Loucy (cell line): Measurements from ENCODE around the gene MEF2C.
"Not testable (repeated sequence)": the region's sequence is repeated elsewhere in the genome, so short reads cannot be mapped to it uniquely, and the experiment has no call there.

Source experiments
- H2AFZ ChIP-seq: fragments of 200-600 bp; sonication (generic); 2 replicates; pipeline ENCODE4 v1.6.0; 2016; ENCODE audit warnings: antibody characterized with exemption, mild to moderate bottlenecking, low read length, moderate library complexity
- H3F3A ChIP-seq: fragments of 200-600 bp; 2 replicates; pipeline ENCODE4 v1.6.0; 2016; ENCODE audit warnings: antibody characterized with exemption, low read depth, mild to moderate bottlenecking
- H3K27me3 ChIP-seq: fragments of 200-600 bp; sonication (generic); 2 replicates; pipeline ENCODE4 v1.6.1; 2014; ENCODE audit warnings: low read length, mild to moderate bottlenecking; ENCODE audit not compliant: insufficient read depth, poor library complexity, severe bottlenecking
- H3K36me3 ChIP-seq: fragments of 200-600 bp; sonication (generic); 2 replicates; pipeline ENCODE4 v1.6.1; 2016; ENCODE audit warnings: low read length; ENCODE audit not compliant: insufficient read depth
- H3K4me1 ChIP-seq: fragments of 200-600 bp; sonication (generic); 2 replicates; pipeline ENCODE4 v1.5.1; 2014; ENCODE audit warnings: low read length, mild to moderate bottlenecking; ENCODE audit not compliant: insufficient read depth, poor library complexity, severe bottlenecking
- H3K4me2 ChIP-seq: fragments of 200-600 bp; sonication (generic); 2 replicates; pipeline ENCODE4 v1.6.0; 2014; ENCODE audit warnings: antibody characterized with exemption, low read length, low read depth, mild to moderate bottlenecking; ENCODE audit not compliant: poor library complexity, severe bottlenecking
- H3K4me3 ChIP-seq: fragments of 200-600 bp; sonication (generic); 2 replicates; pipeline ENCODE4 v1.5.1; 2014; ENCODE audit warnings: low read length, mild to moderate bottlenecking, mixed read lengths; ENCODE audit not compliant: poor library complexity, severe bottlenecking
- H3K79me2 ChIP-seq: fragments of 200-600 bp; sonication (generic); 2 replicates; pipeline ENCODE4 v1.6.1; 2014; ENCODE audit warnings: low read length; ENCODE audit not compliant: insufficient read depth
- H3K9ac ChIP-seq: fragments of 200-600 bp; sonication (generic); 2 replicates; pipeline ENCODE4 v1.6.0; 2014; ENCODE audit warnings: mild to moderate bottlenecking, low read depth, low read length, moderate library complexity; ENCODE audit not compliant: poor library complexity, severe bottlenecking
- H3K9me2 ChIP-seq: fragments of 200-600 bp; sonication (generic); replicated peaks from 2 replicates; pipeline ENCODE4 v1.6.1; 2016; ENCODE audit warnings: low read depth, low read length, mixed read lengths
- H3K9me3 ChIP-seq: fragments of 200-600 bp; sonication (generic); 2 replicates; pipeline ENCODE4 v1.6.1; 2014; ENCODE audit warnings: mild to moderate bottlenecking, antibody characterized with exemption, low read length, low read depth; ENCODE audit not compliant: insufficient read depth
- H4K20me1 ChIP-seq: fragments of 200-600 bp; sonication (generic); 2 replicates; pipeline ENCODE4 v1.6.0; 2014; ENCODE audit warnings: antibody characterized with exemption, low read length, mild to moderate bottlenecking; ENCODE audit not compliant: insufficient read depth, poor library complexity, severe bottlenecking
- CTCF ChIP-seq: fragments of 200-600 bp; sonication (generic); conservative IDR thresholded peaks from 2 replicates; pipeline ENCODE4 v1.5.1; 2014; ENCODE audit warnings: mild to moderate bottlenecking, antibody characterized with exemption, low read length
- EZH2phosphoT487 ChIP-seq: fragments of 200-600 bp; IDR thresholded peaks from 2 replicates; pipeline ENCODE4 v1.6.1; 2018; ENCODE audit warnings: antibody characterized with exemption, mild to moderate bottlenecking, moderate library complexity, borderline replicate concordance

MEF2C gene

GRCh38 chr5:88924330-88924657 is 41.3 kb upstream of the MEF2C start:
- Histone ChIP-seq H3K4me3 (no peak overlapping the region), H3K79me2 (no peaks in the 10 kb centered on the region), H3K4me2 (no peak overlapping the region), H2AFZ (no peak overlapping the region), H3K9me3 (no peaks in the 10 kb centered on the region), H3K27me3 (no peaks in the 10 kb centered on the region), H3F3A (no peaks in the 10 kb centered on the region), H3K4me1 (peaks cover 11% of the 10 kb centered on the region), H3K36me3 (no peaks in the 10 kb centered on the region), H4K20me1 (no peaks in the 10 kb centered on the region), H3K9me2 (no peaks in the 10 kb centered on the region), H3K9ac (no peak overlapping the region)
- TF ChIP-seq CTCF (no peak), EZH2phosphoT487 (no peak)

- Histone ChIP-seq H2AFZ (no peak overlapping the region), H3K4me3 (no peak overlapping the region)
Observed at GRCh38 chr5:88923623-88924329, 40.8 kb upstream of the MEF2C start.

GRCh38 chr5:88912743-88913142 is 29.8 kb upstream of the MEF2C start:
- not testable (repeated sequence) for H2AFZ ChIP-seq, H3K79me2 ChIP-seq, H3K4me3 ChIP-seq, H3K36me3 ChIP-seq, H4K20me1 ChIP-seq, H3K27me3 ChIP-seq, H3F3A ChIP-seq, H3K4me2 ChIP-seq, H3K9me3 ChIP-seq, H3K4me1 ChIP-seq, H3K9ac ChIP-seq, H3K9me2 ChIP-seq

More at GRCh38 chr5:88923623-88924329, 40.8 kb upstream of the MEF2C start:
- no peak overlapping the region for H3K9ac ChIP-seq
- no peaks in the 10 kb centered on the region for H3K9me3 ChIP-seq
- H4K20me1 ChIP-seq, result no peaks in the 10 kb centered on the region
- TF ChIP-seq CTCF, result no peak
- no peak for TF ChIP-seq EZH2phosphoT487
- no peaks in the 10 kb centered on the region for H3F3A ChIP-seq
- H3K79me2 ChIP-seq, result no peaks in the 10 kb centered on the region
- no peaks in the 10 kb centered on the region for H3K27me3 ChIP-seq
- H3K4me1 ChIP-seq, result peaks cover 11% of the 10 kb centered on the region
- H3K4me2 ChIP-seq, result no peak overlapping the region
- no peaks in the 10 kb centered on the region for H3K9me2 ChIP-seq
- H3K36me3 ChIP-seq, result no peaks in the 10 kb centered on the region

GRCh38 chr5:88911059-88911572 is 28.1 kb upstream of the MEF2C start:
- H3K36me3 ChIP-seq, H3K4me2 ChIP-seq, H3K9me2 ChIP-seq, H3K79me2 ChIP-seq, H3K4me1 ChIP-seq, H3F3A ChIP-seq, H2AFZ ChIP-seq, H3K4me3 ChIP-seq, H4K20me1 ChIP-seq, H3K27me3 ChIP-seq, H3K9ac ChIP-seq, H3K9me3 ChIP-seq: not testable (repeated sequence)

GRCh38 chr5:88904478-88904877 is 21.5 kb upstream of the MEF2C start:
- H3F3A ChIP-seq, H3K4me2 ChIP-seq, H3K4me3 ChIP-seq, H4K20me1 ChIP-seq, H3K79me2 ChIP-seq, H2AFZ ChIP-seq, H3K9ac ChIP-seq, H3K4me1 ChIP-seq, H3K9me3 ChIP-seq, H3K9me2 ChIP-seq, H3K27me3 ChIP-seq, H3K36me3 ChIP-seq: not testable (repeated sequence)

GRCh38 chr5:88903966-88904365 is 21.0 kb upstream of the MEF2C start:
- H3K27me3 ChIP-seq, H3K4me1 ChIP-seq, H3K4me2 ChIP-seq, H3F3A ChIP-seq, H3K4me3 ChIP-seq, H3K9me2 ChIP-seq, H3K79me2 ChIP-seq, H2AFZ ChIP-seq, H3K9me3 ChIP-seq, H3K9ac ChIP-seq, H4K20me1 ChIP-seq, H3K36me3 ChIP-seq: not testable (repeated sequence)
